GM12878 (cell line): ENCODE measurements around the gene FIGNL2. TPM values are rescaled to one million over a fixed set of nuclear protein-coding genes. Genes with fewer than 3 reads are reported as not detected.

Experiments
- ATAC-seq: fragments of 200-7000 bp; cut with Tn5 transposase; 3 replicates; pipeline ENCODE4 v1.9.1; 2020; ENCODE audit warnings: mild to moderate bottlenecking, moderate library complexity
- BruUV-seq: library from RNA; stranded (reverse); fragments of 400-500 nt; replicated peaks from 2 replicates; lab custom pipeline; 2021; lab: Mats Ljungman, UMichigan
- CTCF ChIA-PET: fragments of 300-600 bp; sonication (Branson Sonifier 250); formaldehyde crosslinking; extraction: SDS; loops from one replicate; lab custom pipeline; 2021; ENCODE audit warnings: inconsistent platforms; lab: Yijun Ruan, JAX
- POLR2A ChIA-PET: fragments of 350-600 bp; formaldehyde crosslinking; extraction: SDS; loops from one replicate; lab custom pipeline; 2021; ENCODE audit warnings: inconsistent platforms; lab: Charles Lee
- RAD21 ChIA-PET: fragments of 300-600 bp; sonication (Branson Sonifier 250); formaldehyde crosslinking; loops from one replicate; lab custom pipeline; 2023; ENCODE audit warnings: antibody characterized with exemption; ENCODE audit not compliant: unreplicated experiment; lab: Charles Lee
- SMC1A ChIA-PET: fragments of 300-600 bp; sonication (Branson Sonifier 250); formaldehyde crosslinking; loops from one replicate; lab custom pipeline; 2023; ENCODE audit not compliant: unreplicated experiment, uncharacterized antibody; lab: Charles Lee
- DNase-seq: peaks from one replicate; pipeline ENCODE4 v3.0.0-alpha.2; 2011; ENCODE audit warnings: low read depth, low spot score
- FAIRE-seq: peaks from 3 replicates; lab custom pipeline; 2011; peaks lifted over from hg19 to GRCh38; lab: Jason Lieb, UNC
- H2AFZ ChIP-seq: 2 replicates; pipeline ENCODE4 v1.6.0; 2011; ENCODE audit warnings: low read depth, low read length, control low read depth; ENCODE audit not compliant: control insufficient read depth
- H3K27ac ChIP-seq: 2 replicates; pipeline ENCODE4 v1.5.1; 2011; ENCODE audit warnings: control low read depth; ENCODE audit not compliant: control insufficient read depth, insufficient read depth
- H3K27me3 ChIP-seq, 2 experiments: replicated peaks in 1 of 2; 2 replicates each; pipeline versions ENCODE4 v1.6.0 to v1.6.1; 2011; ENCODE audit warnings: low read length in 1 of 2; ENCODE audit not compliant: control insufficient read depth in 2 of 2, insufficient read depth in 2 of 2
- H3K36me3 ChIP-seq, 2 experiments: 2 replicates each; pipeline ENCODE4 v1.5.1; 2011; ENCODE audit warnings: low read length in 1 of 2; ENCODE audit not compliant: control insufficient read depth in 2 of 2, insufficient read depth in 2 of 2
- H3K4me1 ChIP-seq: 2 replicates; pipeline ENCODE4 v1.6.1; 2011; ENCODE audit warnings: mild to moderate bottlenecking, low read length, moderate library complexity, mixed read lengths; ENCODE audit not compliant: control insufficient read depth, insufficient read depth
- H3K4me2 ChIP-seq: 2 replicates; pipeline ENCODE4 v1.6.0; 2011; ENCODE audit warnings: control low read depth; ENCODE audit not compliant: control insufficient read depth, insufficient read depth
- H3K4me3 ChIP-seq: fragments of 200-600 bp; sonication (generic); 2 replicates; pipeline ENCODE4 v1.5.1; 2016
- H3K79me2 ChIP-seq: 2 replicates; pipeline ENCODE4 v1.6.0; 2011; ENCODE audit warnings: low read length; ENCODE audit not compliant: control insufficient read depth, insufficient read depth
- H3K9ac ChIP-seq: 2 replicates; pipeline ENCODE4 v1.8.0; 2011; ENCODE audit warnings: low read length, control low read depth, mixed read lengths; ENCODE audit not compliant: control insufficient read depth, insufficient read depth
- H3K9me3 ChIP-seq: replicated peaks from 3 replicates; pipeline ENCODE4 v1.5.1; 2011; ENCODE audit warnings: mild to moderate bottlenecking, low read length; ENCODE audit not compliant: control insufficient read depth, insufficient read depth
- H4K20me1 ChIP-seq: 2 replicates; pipeline ENCODE4 v1.6.0; 2011; ENCODE audit not compliant: control insufficient read depth, insufficient read depth
- CHD1 ChIP-seq: IDR thresholded peaks from 2 replicates; pipeline ENCODE4 v1.6.1; 2012; ENCODE audit warnings: low read depth, low read length, improper control_type of control experiment
- CUX1 ChIP-seq: IDR thresholded peaks from 2 replicates; pipeline ENCODE4 v1.6.1; 2012; ENCODE audit warnings: improper control_type of control experiment, low read depth, low read length; ENCODE audit not compliant: insufficient replicate concordance
- ETV6 ChIP-seq, 2 experiments: fragments of 450-650 bp in 1 of 2; IDR thresholded peaks in 1 of 2; conservative IDR thresholded peaks in 1 of 2; 2 replicates each; pipeline ENCODE4 v1.6.1; 2014; ENCODE audit warnings: antibody characterized with exemption in 1 of 2, borderline replicate concordance in 1 of 2, low read depth in 1 of 2, mild to moderate bottlenecking in 1 of 2, moderate library complexity in 1 of 2
- JUND ChIP-seq: IDR thresholded peaks from 2 replicates; pipeline ENCODE4 v1.6.1; 2012; ENCODE audit warnings: low read depth, mild to moderate bottlenecking, low read length, improper control_type of control experiment, moderate library complexity
- NR2F1 ChIP-seq: fragments of 450-650 bp; conservative IDR thresholded peaks from 2 replicates; pipeline ENCODE4 v1.6.1; 2017; ENCODE audit warnings: mild to moderate bottlenecking
- RAD51 ChIP-seq: fragments of 450-650 bp; IDR thresholded peaks from 2 replicates; pipeline ENCODE4 v1.6.1; 2016; ENCODE audit warnings: moderate library complexity, mild to moderate bottlenecking, inconsistent platforms
- RFX5 ChIP-seq: IDR thresholded peaks from 2 replicates; pipeline ENCODE4 v1.6.1; 2011; ENCODE audit warnings: low read depth, low read length, improper control_type of control experiment
- ZNF687 ChIP-seq: fragments of 450-650 bp; IDR thresholded peaks from 2 replicates; pipeline ENCODE4 v1.6.1; 2017; ENCODE audit warnings: mild to moderate bottlenecking, moderate library complexity
- WGBS: methylation state at CpG from one replicate; pipeline ENCODE4 v1.1.6; 2016; ENCODE audit warnings: low lambda C conversion rate; ENCODE audit not compliant: insufficient replicate concordance, insufficient coverage; ENCODE audit errors: missing lambda C conversion rate; 5-methylcytosine and 5-hydroxymethylcytosine counted together
- in situ Hi-C: fragments of 300-500 bp; cut with MboI; formaldehyde crosslinking; loops from 9 replicates; pipeline ENCODE4 v1.14.3; 2018; ENCODE audit warnings: mixed read lengths
- intact Hi-C: fragments of 100-400 bp; cut with micrococcal nuclease; formaldehyde crosslinking; loops from one replicate; pipeline ENCODE4 v1.14.2; 2022; ENCODE audit not compliant: unreplicated experiment
- polyA plus RNA-seq, 11 experiments: library from polyadenylated mRNA; depleted of rRNA in 4 of 11; unstranded in 6 of 11; stranded (reverse) in 5 of 11; fragments of >200 nt; fragmentation: Nextera tagmentation in 4 of 11; fragmentation: Illumina TruSeq in 1 of 11; extraction: Ambion mirVana in 4 of 11; extraction: Trizol in 1 of 11; gene quantifications; 1 replicate in 1 of 11; 2 replicates in 10 of 11; pipeline versions ENCODE4 v1.2.1 to v1.2.3, GENCODE V29; 2011 to 2016; ENCODE audit warnings: inconsistent platforms in 2 of 11, missing spikeins in 2 of 11, low read depth in 1 of 11
- total RNA-seq, 4 experiments: library from RNA; depleted of rRNA in 3 of 4; stranded (reverse); fragments of >200 nt in 3 of 4; fragmentation: Illumina TruSeq in 1 of 4; extraction: Trizol in 1 of 4; gene quantifications; 2 replicates each; pipeline versions ENCODE4 v1.2.1 to v1.2.3, GENCODE V29; 2013 to 2021
- TF ChIP-seq, protein P1 (sequence below): fragments of 450-650 bp; IDR thresholded peaks from 2 replicates; pipeline ENCODE4 v1.6.1; 2016; ENCODE audit warnings: mild to moderate bottlenecking, moderate library complexity, borderline replicate concordance

FIGNL2 gene
- total and polyA plus RNA-seq, 10 of the 15 experiments (the other 5 are each of a cell fraction or from before 2014, with no cell fraction given): not detected

DNA sequence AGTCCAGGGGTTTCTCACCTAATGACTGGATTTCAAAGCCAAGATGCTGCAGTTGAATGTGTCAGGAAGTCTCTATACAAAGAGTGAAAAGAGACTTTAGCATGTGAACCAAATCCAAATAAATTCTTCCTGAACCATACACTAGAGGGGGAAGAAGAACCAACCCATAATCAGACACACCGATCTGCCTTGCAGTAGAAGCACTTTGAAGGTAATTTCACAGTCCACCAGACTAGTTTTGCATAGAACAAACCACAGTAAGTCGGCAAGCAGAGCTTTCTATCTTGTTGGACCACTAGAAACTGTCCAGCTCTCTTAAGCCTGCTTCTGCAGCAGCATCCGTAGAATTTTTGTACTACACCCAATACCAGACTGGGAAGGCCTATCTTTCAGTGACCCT, 39.3 kb downstream of the FIGNL2 start (continued):
- TF ChIP-seq, protein P1, sequence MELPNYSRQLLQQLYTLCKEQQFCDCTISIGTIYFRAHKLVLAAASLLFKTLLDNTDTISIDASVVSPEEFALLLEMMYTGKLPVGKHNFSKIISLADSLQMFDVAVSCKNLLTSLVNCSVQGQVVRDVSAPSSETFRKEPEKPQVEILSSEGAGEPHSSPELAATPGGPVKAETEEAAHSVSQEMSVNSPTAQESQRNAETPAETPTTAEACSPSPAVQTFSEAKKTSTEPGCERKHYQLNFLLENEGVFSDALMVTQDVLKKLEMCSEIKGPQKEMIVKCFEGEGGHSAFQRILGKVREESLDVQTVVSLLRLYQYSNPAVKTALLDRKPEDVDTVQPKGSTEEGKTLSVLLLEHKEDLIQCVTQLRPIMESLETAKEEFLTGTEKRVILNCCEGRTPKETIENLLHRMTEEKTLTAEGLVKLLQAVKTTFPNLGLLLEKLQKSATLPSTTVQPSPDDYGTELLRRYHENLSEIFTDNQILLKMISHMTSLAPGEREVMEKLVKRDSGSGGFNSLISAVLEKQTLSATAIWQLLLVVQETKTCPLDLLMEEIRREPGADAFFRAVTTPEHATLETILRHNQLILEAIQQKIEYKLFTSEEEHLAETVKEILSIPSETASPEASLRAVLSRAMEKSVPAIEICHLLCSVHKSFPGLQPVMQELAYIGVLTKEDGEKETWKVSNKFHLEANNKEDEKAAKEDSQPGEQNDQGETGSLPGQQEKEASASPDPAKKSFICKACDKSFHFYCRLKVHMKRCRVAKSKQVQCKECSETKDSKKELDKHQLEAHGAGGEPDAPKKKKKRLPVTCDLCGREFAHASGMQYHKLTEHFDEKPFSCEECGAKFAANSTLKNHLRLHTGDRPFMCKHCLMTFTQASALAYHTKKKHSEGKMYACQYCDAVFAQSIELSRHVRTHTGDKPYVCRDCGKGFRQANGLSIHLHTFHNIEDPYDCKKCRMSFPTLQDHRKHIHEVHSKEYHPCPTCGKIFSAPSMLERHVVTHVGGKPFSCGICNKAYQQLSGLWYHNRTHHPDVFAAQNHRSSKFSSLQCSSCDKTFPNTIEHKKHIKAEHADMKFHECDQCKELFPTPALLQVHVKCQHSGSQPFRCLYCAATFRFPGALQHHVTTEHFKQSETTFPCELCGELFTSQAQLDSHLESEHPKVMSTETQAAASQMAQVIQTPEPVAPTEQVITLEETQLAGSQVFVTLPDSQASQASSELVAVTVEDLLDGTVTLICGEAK: no peak
- TF ChIP-seq NR2F1: no peak

DNA sequence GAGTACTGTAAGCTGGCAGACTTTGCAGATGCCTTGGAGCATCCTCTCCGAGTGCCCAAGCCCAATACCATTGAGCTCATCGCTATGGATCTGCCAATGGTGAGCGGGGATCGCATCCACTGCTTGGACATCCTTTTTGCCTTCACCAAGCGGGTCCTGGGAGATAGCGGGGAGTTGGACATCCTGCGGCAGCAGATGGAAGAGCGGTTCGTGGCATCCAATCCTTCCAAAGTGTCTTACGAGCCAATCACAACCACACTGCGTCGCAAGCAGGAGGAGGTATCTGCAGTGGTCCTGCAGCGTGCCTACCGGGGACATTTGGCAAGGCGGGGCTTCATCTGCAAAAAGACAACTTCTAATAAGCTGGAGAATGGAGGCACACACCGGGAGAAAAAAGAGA, 41.6 kb downstream of the FIGNL2 start:
- ChIA-PET SMC1A (no interaction called here), RAD21 (no interaction called here), CTCF (no interaction called here), POLR2A (no interaction called here)
- no TSS peak for BruUV-seq
- H4K20me1 ChIP-seq: no peaks in the 10 kb centered on the region
- no peaks in the 10 kb centered on the region for H3K9me3 ChIP-seq
- intact Hi-C loops (no loop called here), in situ Hi-C loops (no loop called here)
- no peak overlapping the region for H3K27ac ChIP-seq
- no peaks in the 10 kb centered on the region for H3K36me3 ChIP-seq
- H3K4me3 ChIP-seq: no peak overlapping the region
- ATAC-seq (no peak), FAIRE-seq (no peak), DNase-seq (no peak)
- 46% methylated on average over 16 of the region's 16 CpGs for WGBS
- H2AFZ ChIP-seq: no peak overlapping the region
- no peaks in the 10 kb centered on the region for H3K4me1 ChIP-seq
- H3K79me2 ChIP-seq: no peaks in the 10 kb centered on the region
- no peak overlapping the region for H3K4me2 ChIP-seq
- H3K27me3 ChIP-seq: peaks cover 2 to 3% of the 10 kb centered on the region in 2 experiments; a peak in 3 of 4 replicates
- H3K9ac ChIP-seq: no peak overlapping the region
- TF ChIP-seq JUND (no peak), ZNF687 (no peak), RAD51 (no peak), RFX5 (no peak), CHD1 (no peak), CUX1 (no peak), ETV6 (conservative IDR thresholded peaks at IDR 0.05 in 1 of 2, IDR thresholded peaks at IDR 0.05 in 1 of 2; ENCODE audit: borderline replicate concordance in 1 of 2, low read depth in 1 of 2) (no peak)
